ENCODE results near the gene MPP3. TPM values are rescaled to one million over a fixed set of nuclear protein-coding genes. Genes with fewer than 3 reads are reported as not detected.

Gene MPP3
- total RNA-seq, 1 donor from 2014 or later: 35.2 TPM

- DNase-seq: no peak
- Histone ChIP-seq H3K4me1 (peaks cover 3% of the 10 kb centered on the region), H3K27ac (replicated peaks) (no peak overlapping the region), H3K9me3 (replicated peaks) (peaks cover 5% of the 10 kb centered on the region), H3K27me3 (ENCODE audit: low read depth) (no peaks in the 10 kb centered on the region), H3K36me3 (no peaks in the 10 kb centered on the region), H3K4me3 (no peak overlapping the region)
- TF ChIP-seq, protein P1, sequence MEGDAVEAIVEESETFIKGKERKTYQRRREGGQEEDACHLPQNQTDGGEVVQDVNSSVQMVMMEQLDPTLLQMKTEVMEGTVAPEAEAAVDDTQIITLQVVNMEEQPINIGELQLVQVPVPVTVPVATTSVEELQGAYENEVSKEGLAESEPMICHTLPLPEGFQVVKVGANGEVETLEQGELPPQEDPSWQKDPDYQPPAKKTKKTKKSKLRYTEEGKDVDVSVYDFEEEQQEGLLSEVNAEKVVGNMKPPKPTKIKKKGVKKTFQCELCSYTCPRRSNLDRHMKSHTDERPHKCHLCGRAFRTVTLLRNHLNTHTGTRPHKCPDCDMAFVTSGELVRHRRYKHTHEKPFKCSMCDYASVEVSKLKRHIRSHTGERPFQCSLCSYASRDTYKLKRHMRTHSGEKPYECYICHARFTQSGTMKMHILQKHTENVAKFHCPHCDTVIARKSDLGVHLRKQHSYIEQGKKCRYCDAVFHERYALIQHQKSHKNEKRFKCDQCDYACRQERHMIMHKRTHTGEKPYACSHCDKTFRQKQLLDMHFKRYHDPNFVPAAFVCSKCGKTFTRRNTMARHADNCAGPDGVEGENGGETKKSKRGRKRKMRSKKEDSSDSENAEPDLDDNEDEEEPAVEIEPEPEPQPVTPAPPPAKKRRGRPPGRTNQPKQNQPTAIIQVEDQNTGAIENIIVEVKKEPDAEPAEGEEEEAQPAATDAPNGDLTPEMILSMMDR (IDR thresholded peaks at IDR 0.05; ENCODE audit: borderline replicate concordance): no peak
- intact Hi-C loops (cut with micrococcal nuclease): loop anchor here (10.0 kb wide), 1 partner anchor 56 kb away; the partner anchor contains the start of gene CD300LG
Observed at GRCh38 chr17:43788540-43788939, 44.4 kb downstream of the MPP3 start.

DNA sequence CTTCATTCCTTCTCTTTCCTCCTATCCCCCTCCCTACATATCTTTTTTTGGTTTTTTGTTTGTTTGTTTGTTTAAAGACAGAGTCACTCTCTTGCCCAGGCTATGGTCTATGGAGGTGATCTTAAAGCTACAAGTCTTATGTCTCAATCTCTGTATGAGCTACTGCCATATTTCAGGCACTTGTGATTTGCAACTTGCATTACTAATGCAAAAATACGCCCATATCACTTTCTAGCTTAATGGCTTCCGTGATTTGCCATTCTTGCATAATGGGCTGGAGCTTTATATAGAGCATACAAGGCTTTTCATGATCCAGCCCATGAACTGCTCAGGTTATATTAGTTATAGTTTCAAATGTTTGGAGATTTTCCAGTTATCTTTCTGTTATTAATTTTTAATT, 45.2 kb downstream of the MPP3 start:
- Histone ChIP-seq H3K9me3 (replicated peaks) (peaks cover 2% of the 10 kb centered on the region), H3K36me3 (no peaks in the 10 kb centered on the region), H3K4me1 (peaks cover 3% of the 10 kb centered on the region), H3K27ac (replicated peaks) (no peak overlapping the region), H3K4me3 (no peak overlapping the region), H3K27me3 (ENCODE audit: low read depth) (no peaks in the 10 kb centered on the region)
- TF ChIP-seq, protein P1 (IDR thresholded peaks at IDR 0.05; ENCODE audit: borderline replicate concordance): no peak
- intact Hi-C loops (cut with micrococcal nuclease): loop anchor here (10.0 kb wide), 1 partner anchor 57 kb away; the partner anchor contains the start of gene CD300LG
- DNase-seq: no peak

DNA sequence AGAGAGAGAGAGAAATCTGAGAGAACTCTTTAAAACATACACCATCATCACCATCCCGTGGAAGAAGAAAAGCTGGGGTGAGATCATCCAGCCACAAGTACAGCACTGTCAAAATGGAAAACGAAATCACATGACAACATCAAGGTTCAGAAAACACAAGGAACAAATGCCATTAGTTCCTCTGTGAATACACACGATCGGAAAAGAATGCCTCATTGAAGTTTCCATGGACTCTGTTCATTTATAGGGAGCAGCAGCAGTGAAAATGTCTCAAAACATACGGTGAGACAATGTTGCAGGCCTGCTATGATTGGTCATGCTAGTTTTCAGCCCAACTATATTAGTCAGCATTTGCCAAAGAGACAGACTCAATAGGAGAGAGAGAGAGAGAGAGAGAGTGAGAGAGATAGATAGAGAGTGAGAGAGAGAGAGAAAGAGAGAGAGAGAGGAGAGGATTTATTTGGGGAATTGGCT, 48.3 kb downstream of the MPP3 start:
- no peaks in the 10 kb centered on the region for H3K36me3 ChIP-seq
- no peak overlapping the region for H3K4me3 ChIP-seq
- peaks cover 5% of the 10 kb centered on the region for H3K4me1 ChIP-seq
- intact Hi-C loops (cut with micrococcal nuclease): loop anchor here (10.0 kb wide), 1 partner anchor 60 kb away; the partner anchor contains the start of gene CD300LG
- no peaks in the 10 kb centered on the region for H3K9me3 ChIP-seq (replicated peaks)
- TF ChIP-seq, protein P1 (IDR thresholded peaks at IDR 0.05; ENCODE audit: borderline replicate concordance): no peak
- no peak overlapping the region for H3K27ac ChIP-seq (replicated peaks)
- H3K27me3 ChIP-seq (ENCODE audit: low read depth): no peaks in the 10 kb centered on the region
- no peak for DNase-seq

GRCh38 chr17:43784068-43784467, 48.9 kb downstream of the MPP3 start:
- Histone ChIP-seq H3K27me3 (ENCODE audit: low read depth) (no peaks in the 10 kb centered on the region), H3K4me1 (peaks cover 11% of the 10 kb centered on the region), H3K9me3 (replicated peaks) (no peaks in the 10 kb centered on the region), H3K4me3 (no peak overlapping the region), H3K27ac (replicated peaks) (no peak overlapping the region), H3K36me3 (no peaks in the 10 kb centered on the region)
- no peak for DNase-seq
- intact Hi-C loops (cut with micrococcal nuclease): loop anchor here (10.0 kb wide), 1 partner anchor 61 kb away; the partner anchor contains the start of gene CD300LG
- TF ChIP-seq, protein P1 (IDR thresholded peaks at IDR 0.05; ENCODE audit: borderline replicate concordance): no peak

- Histone ChIP-seq H3K9me3 (replicated peaks) (no peaks in the 10 kb centered on the region), H3K27me3 (ENCODE audit: low read depth) (no peaks in the 10 kb centered on the region), H3K4me3 (no peak overlapping the region), H3K36me3 (no peaks in the 10 kb centered on the region), H3K27ac (replicated peaks) (no peak overlapping the region), H3K4me1 (peaks cover 18% of the 10 kb centered on the region)
- DNase-seq: no peak
- intact Hi-C loops (cut with micrococcal nuclease): loop anchor here (10.0 kb wide), 1 partner anchor 62 kb away; the partner anchor contains the start of gene CD300LG
- TF ChIP-seq, protein P1 (IDR thresholded peaks at IDR 0.05; ENCODE audit: borderline replicate concordance): no peak
Observed at GRCh38 chr17:43782913-43783680, 49.8 kb downstream of the MPP3 start.

All from left ventricle myocardium inferior (tissue), 1 donor.